Activated CD8-positive, alpha-beta memory T cell treated with anti-CD3 and anti-CD28 coated beads for 48 hours (primary cell): ENCODE results near the gene PAX7.
"Not testable (repeated sequence)": the region's sequence is repeated elsewhere in the genome, so short reads cannot be mapped to it uniquely, and the experiment has no call there.

Experiments
- DNase-seq, 3 experiments: peaks; one replicate each; pipeline ENCODE4 v3.0.0-alpha.2; 2020; ENCODE audit warnings: low read depth in 2 of 3, low spot score in 2 of 3

Gene PAX7

GRCh38 chr1:18750600-18750999 is 120.0 kb downstream of the PAX7 start:
- no peak for DNase-seq

GRCh38 chr1:18751425-18751824 is 120.8 kb downstream of the PAX7 start:
- no peak for DNase-seq

- DNase-seq, result no peak
Measured at GRCh38 chr1:18752409-18752808, 121.8 kb downstream of the PAX7 start.

GRCh38 chr1:18760156-18760555 is 129.5 kb downstream of the PAX7 start:
- DNase-seq, result no peak

GRCh38 chr1:18761948-18762840 is 131.5 kb downstream of the PAX7 start:
- no peak for DNase-seq

DNA sequence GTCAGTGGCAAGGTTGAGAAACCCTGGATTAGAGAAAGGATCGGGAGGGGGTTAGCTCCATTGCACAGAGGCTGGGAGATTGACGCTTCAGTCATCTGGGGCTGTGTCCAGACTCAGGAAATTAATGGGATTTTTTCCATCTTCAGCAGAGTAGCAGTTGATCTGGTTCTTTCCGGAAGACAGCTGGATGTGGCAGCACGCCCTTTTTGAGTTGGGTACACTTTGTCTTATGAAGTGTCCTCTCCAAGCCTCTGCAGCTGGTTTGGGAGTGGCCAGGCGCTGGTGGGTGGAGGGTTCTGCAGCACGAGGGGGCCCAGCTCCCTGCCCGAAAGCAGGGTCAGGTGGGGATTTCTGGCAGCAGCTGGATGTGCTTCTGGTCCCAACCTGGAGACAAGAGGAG is 133.7 kb downstream of the PAX7 start:
- no peak for DNase-seq

DNA sequence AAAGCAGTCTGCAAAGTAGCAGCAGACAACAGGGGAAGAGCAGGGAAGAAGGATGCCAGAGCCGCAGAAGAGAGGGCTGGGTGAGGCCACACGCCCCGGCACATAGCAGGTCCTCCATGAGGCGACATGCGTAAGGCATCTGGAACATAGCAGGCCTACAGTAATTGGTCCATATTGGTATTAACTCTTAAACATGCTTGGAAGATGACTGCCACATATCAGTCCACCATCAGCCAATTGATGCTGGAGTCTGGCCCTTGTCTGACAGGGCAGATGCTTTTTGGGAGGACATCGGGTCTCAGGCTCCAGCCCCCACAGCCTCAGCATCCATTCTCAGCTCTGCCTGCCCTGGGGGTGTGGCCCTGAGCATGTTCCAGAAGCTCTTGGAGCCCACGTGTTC is 135.1 kb downstream of the PAX7 start:
- no peak for DNase-seq

DNA sequence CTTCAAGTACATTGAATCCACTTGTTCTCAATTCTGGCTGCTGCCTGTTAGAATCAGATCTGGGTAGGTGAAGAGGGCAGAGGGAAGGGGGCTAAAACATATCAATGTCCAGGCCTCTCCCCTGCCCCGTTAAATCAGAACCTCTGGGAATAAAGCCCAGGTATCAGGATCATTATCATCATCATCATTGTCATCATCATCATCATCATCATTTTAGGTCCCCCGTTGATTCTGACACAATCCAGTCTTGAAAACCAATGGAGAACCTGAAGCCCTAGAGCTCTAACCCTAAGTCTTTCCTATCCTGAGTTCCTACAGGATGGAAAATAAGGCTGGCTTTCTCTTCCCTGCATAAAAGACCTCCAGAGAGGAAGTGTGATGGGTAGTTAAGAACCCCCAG is 135.7 kb downstream of the PAX7 start:
- DNase-seq, result no peak

- not testable (repeated sequence) for DNase-seq
Measured at GRCh38 chr1:18767576-18767975, 136.9 kb downstream of the PAX7 start.

DNA sequence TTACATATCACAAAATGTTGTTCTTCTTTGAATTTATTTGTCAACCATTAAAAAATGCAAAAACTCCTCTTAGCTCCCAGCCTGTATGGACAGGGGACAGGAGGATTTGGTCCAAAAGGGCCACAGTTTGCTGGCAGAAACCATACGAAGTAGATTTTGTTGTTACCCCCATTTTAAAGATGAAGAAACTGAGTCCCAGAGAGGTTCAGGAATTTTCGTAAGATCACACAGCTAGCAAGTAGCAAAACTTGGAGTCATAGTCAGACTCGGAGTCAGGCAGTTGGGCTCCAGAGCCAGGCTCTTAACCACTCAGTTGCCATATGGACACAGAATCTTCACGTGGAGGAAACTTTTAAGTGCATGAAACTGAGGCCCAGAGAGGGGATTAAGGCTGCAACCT is 137.4 kb downstream of the PAX7 start:
- DNase-seq, result no peak

DNA sequence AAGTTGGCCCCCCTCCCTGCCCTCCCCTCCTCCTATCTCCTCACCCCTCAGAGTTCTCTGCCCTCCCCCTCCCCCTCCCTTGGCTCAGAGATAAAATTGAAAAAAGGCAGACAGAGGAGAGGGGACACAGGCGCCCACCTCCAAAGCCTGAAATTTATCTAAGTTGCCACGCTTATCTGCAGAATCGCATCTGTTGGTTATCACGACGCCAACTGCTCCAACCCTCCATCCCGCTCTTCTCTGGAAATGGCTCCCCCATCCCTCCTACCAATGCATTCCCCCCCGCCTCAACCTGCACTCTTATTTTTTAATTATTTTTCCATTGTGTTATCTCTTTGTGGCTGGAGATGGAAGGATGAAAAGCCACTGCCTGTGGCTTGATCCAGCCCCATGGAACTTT is 138.5 kb downstream of the PAX7 start:
- DNase-seq, result no peak

GRCh38 chr1:18770799-18771198 is 140.2 kb downstream of the PAX7 start:
- no peak for DNase-seq

- DNase-seq, result no peak
Measured at GRCh38 chr1:18773753-18774152, 143.1 kb downstream of the PAX7 start.

DNA sequence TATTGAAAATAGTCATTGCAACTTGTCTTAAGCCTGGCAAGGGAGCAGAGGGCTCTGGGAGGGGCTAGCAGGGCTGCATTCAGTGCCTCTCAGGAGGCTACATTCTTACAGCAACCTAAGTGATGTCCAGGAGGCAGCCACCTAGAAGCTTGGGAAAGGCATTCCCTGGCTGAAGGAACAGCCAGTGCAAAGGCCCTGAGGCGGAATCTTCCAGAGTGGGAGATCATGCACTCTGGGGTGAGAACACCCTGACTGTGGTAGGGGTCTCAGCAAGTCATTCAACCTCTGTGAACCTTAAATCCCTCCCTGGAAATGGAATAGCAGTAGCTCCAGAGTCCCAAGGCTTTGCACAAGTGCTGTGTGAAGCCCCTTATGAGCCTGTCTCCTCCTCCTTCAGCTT is 144.7 kb downstream of the PAX7 start:
- DNase-seq, result no peak

DNA sequence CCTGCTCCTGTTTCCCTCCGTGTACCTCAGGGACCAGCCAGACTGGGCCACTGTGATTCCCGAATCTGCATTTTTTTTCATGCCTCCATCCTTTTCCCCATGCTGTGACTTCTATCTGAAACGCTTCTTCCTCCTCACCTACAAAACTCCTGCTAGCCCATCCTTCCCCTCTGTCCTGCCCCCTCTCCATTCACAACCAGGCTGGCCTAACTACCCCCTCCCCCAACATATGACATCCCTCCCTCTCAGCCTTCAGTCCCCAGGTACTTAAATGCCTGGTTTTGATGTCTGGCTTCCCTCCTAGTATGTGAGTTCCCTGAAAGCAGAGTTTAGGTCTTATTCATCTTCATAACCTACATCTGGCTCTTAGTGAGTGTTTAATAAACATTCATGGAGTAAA is 146.1 kb downstream of the PAX7 start:
- DNase-seq, result no peak

DNA sequence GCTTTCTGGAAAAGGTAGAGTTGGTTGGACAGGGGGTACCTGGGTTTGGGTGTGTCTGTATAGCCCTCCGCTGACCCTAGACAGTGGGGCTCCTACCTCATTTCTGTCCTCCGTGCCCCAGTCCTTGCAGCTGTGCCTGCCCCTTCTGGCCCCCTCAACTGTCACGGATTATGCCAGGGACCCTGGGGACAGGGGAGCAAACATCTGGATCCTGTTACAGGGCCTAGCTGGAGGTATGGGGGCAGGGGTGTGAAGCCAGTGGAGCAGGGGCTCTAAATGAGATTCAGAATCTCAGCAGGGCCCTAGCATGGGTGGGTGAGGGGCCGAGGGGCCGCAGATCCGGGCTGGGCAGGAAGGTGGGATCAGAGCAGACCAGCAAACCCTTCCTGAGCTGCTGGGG is 147.8 kb downstream of the PAX7 start:
- DNase-seq, result no peak

DNA sequence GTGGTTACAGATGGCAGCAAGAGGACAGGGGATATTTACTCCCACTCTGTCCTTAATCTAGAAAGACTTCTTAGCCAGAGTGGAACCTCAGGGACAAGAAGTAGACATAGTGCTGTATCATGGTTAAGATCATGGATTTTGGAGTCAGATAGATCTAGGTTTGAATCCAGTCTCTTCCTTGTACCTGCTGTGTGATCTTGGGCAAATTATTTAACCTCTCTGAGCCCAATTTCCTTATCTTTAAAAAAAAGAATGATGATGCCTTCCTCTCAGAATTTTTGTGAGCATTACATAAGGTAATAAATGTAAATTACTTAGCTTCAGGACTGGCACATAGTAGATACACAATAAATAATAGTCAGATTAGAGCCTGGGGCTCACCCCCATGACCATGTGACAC is 150.4 kb downstream of the PAX7 start:
- no peak for DNase-seq

- DNase-seq, result no peak
Measured at GRCh38 chr1:18783705-18784481, 153.2 kb downstream of the PAX7 start.

DNA sequence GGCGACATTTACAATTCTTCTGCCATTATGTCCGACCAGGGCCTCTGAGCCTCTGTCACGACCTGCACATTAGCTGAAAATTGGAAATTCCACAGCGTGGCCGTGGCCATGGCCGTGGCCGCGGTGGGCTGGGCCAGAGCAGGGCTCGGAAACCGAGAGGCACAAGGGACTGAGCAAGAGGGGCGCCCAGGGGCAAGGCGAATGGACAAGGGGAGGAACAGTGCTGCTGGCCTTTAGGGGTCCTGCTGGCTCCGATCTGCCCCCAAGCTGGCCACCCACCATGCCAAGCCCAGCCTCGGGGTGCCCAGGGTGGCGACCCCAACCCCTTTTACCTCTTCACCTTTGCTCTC is 153.8 kb downstream of the PAX7 start:
- DNase-seq, result no peak

- no peak for DNase-seq
Measured at GRCh38 chr1:18786149-18786548, 155.5 kb downstream of the PAX7 start.

DNA sequence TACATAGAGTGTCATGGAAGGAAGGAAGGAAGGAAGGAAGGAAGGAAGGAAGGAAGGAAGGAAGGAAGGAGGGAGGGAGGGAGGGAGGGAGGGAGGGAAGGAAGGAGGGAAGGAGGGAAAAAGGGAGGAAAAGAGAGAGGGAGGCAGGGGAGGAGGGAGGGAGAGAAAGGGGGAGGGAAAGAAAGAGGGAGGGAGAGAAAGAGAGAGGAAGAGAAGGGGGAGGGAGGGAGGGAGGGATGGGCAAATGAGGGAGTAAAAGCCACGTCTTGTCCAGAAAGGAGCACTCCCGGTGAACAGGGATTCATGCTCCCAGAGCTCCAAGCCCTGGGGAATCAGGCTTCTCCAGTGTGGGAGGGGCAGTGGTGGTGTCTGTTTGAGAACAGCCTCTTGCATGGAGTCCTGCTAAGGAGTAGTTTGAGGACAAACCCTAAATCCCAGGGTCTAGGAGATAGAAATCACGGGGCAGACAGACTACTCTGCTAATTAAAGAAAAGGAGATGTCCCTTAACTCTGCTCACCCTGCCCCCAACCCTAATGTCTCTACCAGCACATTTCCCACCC is 157.3 kb downstream of the PAX7 start:
- no peak for DNase-seq

GRCh38 chr1:18789246-18789645 is 158.6 kb downstream of the PAX7 start:
- no peak for DNase-seq
